ENCODE measurements around the gene INS. TPM values are rescaled to one million over a fixed set of nuclear protein-coding genes. Genes with fewer than 3 reads are reported as not detected.
"Not testable (repeated sequence)": the region's sequence is repeated elsewhere in the genome, so short reads cannot be mapped to it uniquely, and the experiment has no call there.

INS gene
- polyA plus RNA-seq, 4 donors: not detected

- no peak for DNase-seq (ENCODE audit: low read depth in 4 of 4, low spot score in 3 of 4)
These were observed 21.9 kb upstream of the INS start for GRCh38 chr11:2182692-2183474.

GRCh38 chr11:2182075-2182474 is 21.1 kb upstream of the INS start:
- DNase-seq (ENCODE audit: low read depth in 4 of 4, low spot score in 3 of 4): no peak

- DNase-seq (ENCODE audit: low read depth in 4 of 4, low spot score in 3 of 4): no peak
These were observed 19.9 kb upstream of the INS start for GRCh38 chr11:2180789-2181370.

- no peak for DNase-seq (ENCODE audit: low read depth in 4 of 4, low spot score in 3 of 4)
These were observed 19.3 kb upstream of the INS start for GRCh38 chr11:2180347-2180746.

GRCh38 chr11:2179516-2179915 is 18.5 kb upstream of the INS start:
- DNase-seq (ENCODE audit: low read depth in 4 of 4, low spot score in 3 of 4): no peak

GRCh38 chr11:2178906-2179494 is 18.0 kb upstream of the INS start:
- DNase-seq (ENCODE audit: low read depth in 4 of 4, low spot score in 3 of 4): no peak

- not testable (repeated sequence) for DNase-seq (ENCODE audit: low read depth in 4 of 4, low spot score in 3 of 4)
These were observed 17.2 kb upstream of the INS start for GRCh38 chr11:2178055-2178773.

GRCh38 chr11:2177076-2177475 is 16.1 kb upstream of the INS start:
- no peak for DNase-seq (ENCODE audit: low read depth in 4 of 4, low spot score in 3 of 4)

- DNase-seq (ENCODE audit: low read depth in 4 of 4, low spot score in 3 of 4): no peak
These were observed 15.4 kb upstream of the INS start for GRCh38 chr11:2176389-2176900.

GRCh38 chr11:2175659-2176058 is 14.7 kb upstream of the INS start:
- no peak for DNase-seq (ENCODE audit: low read depth in 4 of 4, low spot score in 3 of 4)

- DNase-seq (ENCODE audit: low read depth in 4 of 4, low spot score in 3 of 4): no peak
These were observed 13.4 kb upstream of the INS start for GRCh38 chr11:2174361-2174760.

- DNase-seq (ENCODE audit: low read depth in 4 of 4, low spot score in 3 of 4): no peak
These were observed 12.8 kb upstream of the INS start for GRCh38 chr11:2173761-2174160.

- DNase-seq (ENCODE audit: low read depth in 4 of 4, low spot score in 3 of 4): no peak
These were observed 12.2 kb upstream of the INS start for GRCh38 chr11:2173150-2173693.

- no peak for DNase-seq (ENCODE audit: low read depth in 4 of 4, low spot score in 3 of 4)
These were observed 11.7 kb upstream of the INS start for GRCh38 chr11:2172676-2173075.

GRCh38 chr11:2171591-2172003 is 10.6 kb upstream of the INS start, which contains the start of gene TH:
TH (minus strand) TSS chr11:2171815; CDS start chr11:2171786, 29 bp downstream.
- no peak for DNase-seq (ENCODE audit: low read depth in 4 of 4, low spot score in 3 of 4)

- no peak for DNase-seq (ENCODE audit: low read depth in 4 of 4, low spot score in 3 of 4)
These were observed 8.9 kb upstream of the INS start for GRCh38 chr11:2169626-2170570.

GRCh38 chr11:2169005-2169378 is 8.0 kb upstream of the INS start:
- DNase-seq (ENCODE audit: low read depth in 4 of 4, low spot score in 3 of 4): no peak

GRCh38 chr11:2168286-2169004 is 7.4 kb upstream of the INS start:
- no peak for DNase-seq (ENCODE audit: low read depth in 4 of 4, low spot score in 3 of 4)

Measured in right renal pelvis (tissue), 4 donors.